ENCODE data around the gene MARCKS. TPM values are rescaled to one million over a fixed set of nuclear protein-coding genes. Genes with fewer than 3 reads are reported as not detected.

Gene MARCKS
- total and polyA plus RNA-seq, 11 donors: 5.1 to 93.3 (median 17.9) TPM

GRCh38 chr6:113860181-113860955 lies 3.2 kb downstream of the MARCKS start:
- peak overlapping the region in 11 of 12 donors; percentile 59 to 91 (median 68) for H3K4me3 ChIP-seq
- ATAC-seq: no peak
- peaks cover 0 to 35% (median 10%) of the 10 kb centered on the region in 12 donors for H3K4me1 ChIP-seq
- H3K9me3 ChIP-seq: no peaks in the 10 kb centered on the region
- TF ChIP-seq, protein P1, sequence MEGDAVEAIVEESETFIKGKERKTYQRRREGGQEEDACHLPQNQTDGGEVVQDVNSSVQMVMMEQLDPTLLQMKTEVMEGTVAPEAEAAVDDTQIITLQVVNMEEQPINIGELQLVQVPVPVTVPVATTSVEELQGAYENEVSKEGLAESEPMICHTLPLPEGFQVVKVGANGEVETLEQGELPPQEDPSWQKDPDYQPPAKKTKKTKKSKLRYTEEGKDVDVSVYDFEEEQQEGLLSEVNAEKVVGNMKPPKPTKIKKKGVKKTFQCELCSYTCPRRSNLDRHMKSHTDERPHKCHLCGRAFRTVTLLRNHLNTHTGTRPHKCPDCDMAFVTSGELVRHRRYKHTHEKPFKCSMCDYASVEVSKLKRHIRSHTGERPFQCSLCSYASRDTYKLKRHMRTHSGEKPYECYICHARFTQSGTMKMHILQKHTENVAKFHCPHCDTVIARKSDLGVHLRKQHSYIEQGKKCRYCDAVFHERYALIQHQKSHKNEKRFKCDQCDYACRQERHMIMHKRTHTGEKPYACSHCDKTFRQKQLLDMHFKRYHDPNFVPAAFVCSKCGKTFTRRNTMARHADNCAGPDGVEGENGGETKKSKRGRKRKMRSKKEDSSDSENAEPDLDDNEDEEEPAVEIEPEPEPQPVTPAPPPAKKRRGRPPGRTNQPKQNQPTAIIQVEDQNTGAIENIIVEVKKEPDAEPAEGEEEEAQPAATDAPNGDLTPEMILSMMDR (IDR thresholded peaks at IDR 0.05): no peak
- no peak for TF ChIP-seq POLR2A (IDR thresholded peaks at IDR 0.05)
- intact Hi-C loops (cut with DNase I): loop anchor here in 1 of 10 donors (10.0 kb wide), 1 partner anchor 1076 kb away; no protein-coding TSS in a partner anchor
- DNase-seq: peak; percentile 41 to 67 (median 50)
- H3K36me3 ChIP-seq: peaks cover 0 to 15% (median 0%) of the 10 kb centered on the region in 9 donors
- H3K27ac ChIP-seq: peak overlapping the region; percentile 85 to 96 (median 92)
- peaks cover 0 to 15% (median 0%) of the 10 kb centered on the region in 9 donors for H3K27me3 ChIP-seq
- 11 to 26% (median 16%) methylated on average over 17 to 56 of the region's 56 CpGs for WGBS, 4 donors

DNA sequence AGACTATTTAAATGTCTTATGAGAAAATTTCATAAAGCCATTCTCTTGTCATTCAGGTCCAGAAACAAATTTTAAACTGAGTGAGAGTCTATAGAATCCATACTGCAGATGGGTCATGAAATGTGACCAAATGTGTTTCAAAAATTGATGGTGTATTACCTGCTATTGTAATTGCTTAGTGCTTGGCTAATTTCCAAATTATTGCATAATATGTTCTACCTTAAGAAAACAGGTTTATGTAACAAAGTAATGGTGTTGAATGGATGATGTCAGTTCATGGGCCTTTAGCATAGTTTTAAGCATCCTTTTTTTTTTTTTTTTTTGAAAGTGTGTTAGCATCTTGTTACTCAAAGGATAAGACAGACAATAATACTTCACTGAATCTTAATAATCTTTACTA lies 5.0 kb downstream of the MARCKS start:
- H3K27ac ChIP-seq: peak overlapping the region in 7 of 12 donors; percentile 4 to 96 (median 89)
- no peak for DNase-seq
- H3K36me3 ChIP-seq: peaks cover 0 to 15% (median 0%) of the 10 kb centered on the region in 9 donors
- TF ChIP-seq, protein P1 (IDR thresholded peaks at IDR 0.05): no peak
- TF ChIP-seq POLR2A (IDR thresholded peaks at IDR 0.05): no peak
- H3K4me3 ChIP-seq: peak overlapping the region in 3 of 12 donors; percentile 67 to 72 (median 71)
- H3K27me3 ChIP-seq: peaks cover 0 to 2% (median 0%) of the 10 kb centered on the region in 9 donors
- no peak for ATAC-seq
- intact Hi-C loops (cut with DNase I): loop anchor here in 1 of 10 donors (10.0 kb wide), 1 partner anchor 1077 kb away; no protein-coding TSS in a partner anchor
- H3K4me1 ChIP-seq: peaks cover 0 to 22% (median 5%) of the 10 kb centered on the region in 12 donors
- H3K9me3 ChIP-seq: no peaks in the 10 kb centered on the region

- no peak for ATAC-seq
- intact Hi-C loops (cut with DNase I): no loop called here
Measured at GRCh38 chr6:113870917-113871316, 13.8 kb downstream of the MARCKS start.

DNA sequence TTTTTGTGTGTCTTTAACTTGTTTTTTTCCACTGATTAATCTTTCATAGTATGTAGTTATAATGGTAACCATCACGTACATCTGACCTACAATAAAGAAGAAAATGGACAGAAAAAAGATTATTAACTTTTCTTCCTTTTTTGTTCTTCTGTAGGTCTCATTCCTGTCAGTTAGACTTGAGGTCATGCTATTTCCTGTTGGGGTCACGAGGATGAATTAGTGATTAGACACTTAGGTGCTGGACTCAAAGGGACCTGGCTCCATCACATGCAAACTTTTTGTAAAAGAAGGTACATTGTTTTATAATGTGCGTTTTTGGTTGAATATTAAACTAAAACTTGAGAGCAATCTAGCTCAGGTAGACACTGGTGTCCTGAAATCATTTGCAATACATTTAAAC lies 14.8 kb downstream of the MARCKS start:
- ATAC-seq (no peak), DNase-seq (no peak)
- 82 to 86% (median 84%) methylated on average over 3 of the region's 3 CpGs for WGBS, 4 donors
- Histone ChIP-seq H3K36me3 (no peaks in the 10 kb centered on the region), H3K27me3 (no peaks in the 10 kb centered on the region), H3K4me3 (no peak overlapping the region), H3K4me1 (no peaks in the 10 kb centered on the region), H3K9me3 (no peaks in the 10 kb centered on the region), H3K27ac (no peak overlapping the region)
- intact Hi-C loops (cut with DNase I): no loop called here
- TF ChIP-seq POLR2A (IDR thresholded peaks at IDR 0.05): no peak
- TF ChIP-seq, protein P1 (IDR thresholded peaks at IDR 0.05): no peak

More at GRCh38 chr6:113870917-113871316, 13.8 kb downstream of the MARCKS start:
- no peak for DNase-seq
- Histone ChIP-seq H3K36me3 (no peaks in the 10 kb centered on the region), H3K27me3 (no peaks in the 10 kb centered on the region), H3K9me3 (no peaks in the 10 kb centered on the region), H3K4me3 (no peak overlapping the region), H3K4me1 (no peaks in the 10 kb centered on the region), H3K27ac (no peak overlapping the region)
- TF ChIP-seq, protein P1 (IDR thresholded peaks at IDR 0.05): no peak
- TF ChIP-seq POLR2A (IDR thresholded peaks at IDR 0.05): no peak
- WGBS, 4 donors: 89 to 99% (median 98%) methylated on average over 2 of the region's 2 CpGs
